DND-41 (cell line): ENCODE measurements around the gene SCTR.

Experiments used
- ATAC-seq: fragments of 200-7000 bp; cut with Tn5 transposase; 3 replicates; pipeline ENCODE4 v1.9.1; 2021; ENCODE audit warnings: low read depth; ENCODE audit not compliant: insufficient read depth
- DNase-seq: peaks from one replicate; pipeline ENCODE4 v3.0.0-alpha.2; 2020
- H2AFZ ChIP-seq: 2 replicates; pipeline ENCODE4 v1.6.0; 2012; ENCODE audit warnings: low read depth, low read length
- H3K27ac ChIP-seq: 2 replicates; pipeline ENCODE4 v1.5.1; 2012; ENCODE audit warnings: low read length, inconsistent platforms
- H3K27me3 ChIP-seq: fragments of 200-600 bp; sonication (generic); 2 replicates; pipeline ENCODE4 v1.6.0; 2012; ENCODE audit warnings: low read length, mild to moderate bottlenecking, inconsistent platforms; ENCODE audit not compliant: insufficient read depth, poor library complexity
- H3K36me3 ChIP-seq: 2 replicates; pipeline ENCODE4 v1.5.1; 2012; ENCODE audit warnings: low read length, inconsistent platforms; ENCODE audit not compliant: insufficient read depth
- H3K4me1 ChIP-seq: 2 replicates; pipeline ENCODE4 v1.5.1; 2012; ENCODE audit warnings: mild to moderate bottlenecking, low read length; ENCODE audit not compliant: insufficient read depth
- H3K4me2 ChIP-seq: 2 replicates; pipeline ENCODE4 v1.6.0; 2012; ENCODE audit warnings: mild to moderate bottlenecking, moderate library complexity, low read length, inconsistent platforms; ENCODE audit not compliant: insufficient read depth
- H3K4me3 ChIP-seq, 2 experiments: fragments of 200-600 bp in 1 of 2; shearing (Covaris generic) in 1 of 2; 2 replicates each; pipeline ENCODE4 v1.5.1; 2012 to 2016; ENCODE audit warnings: inconsistent platforms in 2 of 2, low read length in 2 of 2, mild to moderate bottlenecking in 2 of 2, low read depth in 1 of 2, moderate library complexity in 1 of 2
- H3K79me2 ChIP-seq: 2 replicates; pipeline ENCODE4 v1.6.0; 2012; ENCODE audit warnings: low read length, inconsistent platforms; ENCODE audit not compliant: insufficient read depth
- H3K9ac ChIP-seq: 2 replicates; pipeline ENCODE4 v1.6.0; 2012; ENCODE audit warnings: low read depth, mild to moderate bottlenecking, inconsistent platforms, low read length, moderate library complexity
- H3K9me3 ChIP-seq: 2 replicates; pipeline ENCODE4 v1.5.1; 2012; ENCODE audit warnings: low read length, moderate library complexity, mild to moderate bottlenecking, inconsistent platforms; ENCODE audit not compliant: insufficient read depth, severe bottlenecking
- H4K20me1 ChIP-seq: 2 replicates; pipeline ENCODE4 v1.6.0; 2012; ENCODE audit warnings: low read length; ENCODE audit not compliant: insufficient read depth
- EZH2 ChIP-seq: IDR thresholded peaks from 3 replicates; pipeline ENCODE4 v1.6.1; 2012; ENCODE audit warnings: borderline replicate concordance, low read depth, mild to moderate bottlenecking, moderate library complexity, low read length, inconsistent platforms; ENCODE audit not compliant: severe bottlenecking
- TF ChIP-seq, protein P1 (sequence below): IDR thresholded peaks from 2 replicates; pipeline ENCODE4 v1.5.1; 2012; ENCODE audit warnings: borderline replicate concordance, low read length, moderate library complexity, mild to moderate bottlenecking; ENCODE audit not compliant: poor library complexity, severe bottlenecking; ENCODE audit errors: extremely low read depth

Gene SCTR

DNA sequence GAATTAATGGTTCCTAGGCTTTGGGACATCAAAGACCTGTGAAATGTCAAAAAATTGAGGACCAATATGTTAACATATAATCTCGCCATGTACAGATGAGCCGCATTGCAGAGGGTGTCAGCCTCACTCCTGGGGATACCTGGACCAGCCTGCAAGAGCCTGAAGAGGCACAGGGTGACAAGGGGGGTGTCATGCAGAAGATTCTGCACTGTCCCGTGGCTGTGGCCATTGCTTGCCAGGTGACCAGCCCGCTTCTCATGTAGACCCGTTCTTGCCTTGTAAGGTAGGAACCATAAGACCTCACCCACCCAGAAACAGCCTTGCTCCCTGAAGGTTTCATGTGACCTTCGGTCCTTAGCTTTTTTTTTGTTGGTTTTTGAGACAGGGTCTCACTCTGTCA lies 55.2 kb downstream of the SCTR start:
- Histone ChIP-seq H3K27ac (no peak overlapping the region), H3K4me2 (no peak overlapping the region), H3K9me3 (no peaks in the 10 kb centered on the region), H4K20me1 (peaks cover 3% of the 10 kb centered on the region), H3K79me2 (no peaks in the 10 kb centered on the region), H3K4me3 (no peak overlapping the region), H3K27me3 (peaks cover 9% of the 10 kb centered on the region), H3K9ac (no peak overlapping the region), H2AFZ (no peak overlapping the region), H3K4me1 (no peaks in the 10 kb centered on the region), H3K36me3 (no peaks in the 10 kb centered on the region)
- no peak for TF ChIP-seq EZH2
- TF ChIP-seq, protein P1, sequence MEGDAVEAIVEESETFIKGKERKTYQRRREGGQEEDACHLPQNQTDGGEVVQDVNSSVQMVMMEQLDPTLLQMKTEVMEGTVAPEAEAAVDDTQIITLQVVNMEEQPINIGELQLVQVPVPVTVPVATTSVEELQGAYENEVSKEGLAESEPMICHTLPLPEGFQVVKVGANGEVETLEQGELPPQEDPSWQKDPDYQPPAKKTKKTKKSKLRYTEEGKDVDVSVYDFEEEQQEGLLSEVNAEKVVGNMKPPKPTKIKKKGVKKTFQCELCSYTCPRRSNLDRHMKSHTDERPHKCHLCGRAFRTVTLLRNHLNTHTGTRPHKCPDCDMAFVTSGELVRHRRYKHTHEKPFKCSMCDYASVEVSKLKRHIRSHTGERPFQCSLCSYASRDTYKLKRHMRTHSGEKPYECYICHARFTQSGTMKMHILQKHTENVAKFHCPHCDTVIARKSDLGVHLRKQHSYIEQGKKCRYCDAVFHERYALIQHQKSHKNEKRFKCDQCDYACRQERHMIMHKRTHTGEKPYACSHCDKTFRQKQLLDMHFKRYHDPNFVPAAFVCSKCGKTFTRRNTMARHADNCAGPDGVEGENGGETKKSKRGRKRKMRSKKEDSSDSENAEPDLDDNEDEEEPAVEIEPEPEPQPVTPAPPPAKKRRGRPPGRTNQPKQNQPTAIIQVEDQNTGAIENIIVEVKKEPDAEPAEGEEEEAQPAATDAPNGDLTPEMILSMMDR: no peak
- DNase-seq: no peak
- ATAC-seq: no peak

DNA sequence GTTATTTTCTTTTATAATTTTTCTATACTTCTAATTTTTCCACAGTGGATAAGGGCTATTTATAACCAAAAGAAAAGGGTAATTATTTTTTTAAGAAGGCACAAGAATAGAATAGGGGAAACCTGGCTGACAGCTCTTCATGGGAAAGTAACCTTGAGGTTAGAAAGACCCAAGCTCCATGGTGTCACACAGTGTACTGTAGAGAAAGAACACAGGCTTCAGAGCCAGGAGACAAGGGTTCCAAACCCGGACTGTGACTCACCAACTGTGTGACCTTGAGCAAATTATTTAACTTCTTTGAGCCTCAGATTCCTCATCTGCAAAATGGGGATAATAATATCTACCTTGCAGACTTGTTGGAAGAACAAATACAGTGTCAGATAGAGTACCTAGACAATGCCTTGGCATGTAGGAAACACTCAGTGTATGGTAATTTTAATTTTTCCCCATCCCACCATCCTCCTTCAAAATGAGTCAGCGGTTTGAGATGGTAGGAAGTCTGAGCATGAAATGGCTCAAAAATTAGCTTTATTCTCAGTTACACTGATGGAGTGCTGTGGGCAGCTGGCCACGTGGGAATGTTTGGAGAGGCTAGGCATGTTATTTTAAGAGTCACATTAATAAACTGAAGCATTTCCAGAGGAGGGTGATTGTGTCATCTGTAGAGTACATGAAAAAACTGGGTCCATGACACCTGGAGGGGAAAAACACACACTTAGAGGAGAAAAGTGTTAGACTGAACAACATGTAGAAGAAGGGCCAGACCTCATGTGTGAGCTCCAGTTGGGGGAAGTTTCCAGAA lies 55.9 kb downstream of the SCTR start:
- Histone ChIP-seq H3K9me3 (no peaks in the 10 kb centered on the region), H3K9ac (no peak overlapping the region), H3K4me2 (no peak overlapping the region), H3K36me3 (no peaks in the 10 kb centered on the region), H3K27me3 (peaks cover 9% of the 10 kb centered on the region), H3K27ac (no peak overlapping the region), H4K20me1 (peaks cover 3% of the 10 kb centered on the region), H3K4me1 (no peaks in the 10 kb centered on the region), H2AFZ (no peak overlapping the region), H3K4me3 (no peak overlapping the region), H3K79me2 (no peaks in the 10 kb centered on the region)
- no peak for TF ChIP-seq EZH2
- TF ChIP-seq, protein P1: no peak
- DNase-seq (no peak), ATAC-seq (no peak)

GRCh38 chr2:119466373-119466772 lies 57.9 kb downstream of the SCTR start:
- DNase-seq: no peak
- Histone ChIP-seq H3K79me2 (no peaks in the 10 kb centered on the region), H3K9ac (no peak overlapping the region), H3K27ac (no peak overlapping the region), H3K9me3 (no peaks in the 10 kb centered on the region), H3K4me3 (no peak overlapping the region), H3K36me3 (no peaks in the 10 kb centered on the region), H4K20me1 (peaks cover 3% of the 10 kb centered on the region; the same call in 1 of the 2 replicates), H3K4me2 (no peak overlapping the region), H3K27me3 (peaks cover 9% of the 10 kb centered on the region), H3K4me1 (no peaks in the 10 kb centered on the region), H2AFZ (no peak overlapping the region)
- no peak for ATAC-seq
- TF ChIP-seq, protein P1: no peak
- TF ChIP-seq EZH2: no peak
